ENCODE measurements around the gene USP15. TPM values are rescaled to one million over a fixed set of nuclear protein-coding genes. Genes with fewer than 3 reads are reported as not detected.

The USP15 gene
- total RNA-seq = 100 to 1,000 TPM in 4 of 5 donors, 10 to 100 TPM in 1; 21.4 to 220 (median 119) TPM
- 10 to 100 TPM; 16.6 to 36.5 (median 18.7) TPM for polyA plus RNA-seq
- long read RNA-seq, donor 1, partial matches to known transcripts = 0 of 3 reads
- long read RNA-seq, donor 1, other reads (novel, unspliced or antisense) = 0 of 3 reads
- long read RNA-seq, donor 2, full-length matches to known transcripts = 2 of 2 reads
- long read RNA-seq, donor 2, partial matches to known transcripts = 0 of 2 reads
- long read RNA-seq, donor 2, other reads (novel, unspliced or antisense) = 0 of 2 reads
- long read RNA-seq, donor 3, full-length matches to known transcripts = 7 of 7 reads
- long read RNA-seq, donor 3, partial matches to known transcripts = 0 of 7 reads
- long read RNA-seq, donor 3, other reads (novel, unspliced or antisense) = 0 of 7 reads
- long read RNA-seq, donor 4, partial matches to known transcripts = 0 of 1 reads
- long read RNA-seq, donor 4, other reads (novel, unspliced or antisense) = 0 of 1 reads
- long read RNA-seq, donor 5, partial matches to known transcripts = 0 of 4 reads
- long read RNA-seq, donor 5, other reads (novel, unspliced or antisense) = 0 of 4 reads
- long read RNA-seq, donor 6, full-length matches to known transcripts = 11 of 11 reads
- long read RNA-seq, donor 6, partial matches to known transcripts = 0 of 11 reads
- long read RNA-seq, donor 6, other reads (novel, unspliced or antisense) = 0 of 11 reads
- long read RNA-seq, donor 7, full-length matches to known transcripts = 8 of 8 reads
- long read RNA-seq, donor 7, partial matches to known transcripts = 0 of 8 reads
- long read RNA-seq, donor 7, other reads (novel, unspliced or antisense) = 0 of 8 reads
- long read RNA-seq, donor 8, full-length matches to known transcripts = 7 of 7 reads
- long read RNA-seq, donor 8, partial matches to known transcripts = 0 of 7 reads
- long read RNA-seq, donor 8, other reads (novel, unspliced or antisense) = 0 of 7 reads
- long read RNA-seq, donor 9, partial matches to known transcripts = 0 of 6 reads
- long read RNA-seq, donor 9, other reads (novel, unspliced or antisense) = 0 of 6 reads
- long read RNA-seq, donor 10, full-length matches to known transcripts = 7 of 7 reads
- long read RNA-seq, donor 10, partial matches to known transcripts = 0 of 7 reads
- long read RNA-seq, donor 10, other reads (novel, unspliced or antisense) = 0 of 7 reads

DNA sequence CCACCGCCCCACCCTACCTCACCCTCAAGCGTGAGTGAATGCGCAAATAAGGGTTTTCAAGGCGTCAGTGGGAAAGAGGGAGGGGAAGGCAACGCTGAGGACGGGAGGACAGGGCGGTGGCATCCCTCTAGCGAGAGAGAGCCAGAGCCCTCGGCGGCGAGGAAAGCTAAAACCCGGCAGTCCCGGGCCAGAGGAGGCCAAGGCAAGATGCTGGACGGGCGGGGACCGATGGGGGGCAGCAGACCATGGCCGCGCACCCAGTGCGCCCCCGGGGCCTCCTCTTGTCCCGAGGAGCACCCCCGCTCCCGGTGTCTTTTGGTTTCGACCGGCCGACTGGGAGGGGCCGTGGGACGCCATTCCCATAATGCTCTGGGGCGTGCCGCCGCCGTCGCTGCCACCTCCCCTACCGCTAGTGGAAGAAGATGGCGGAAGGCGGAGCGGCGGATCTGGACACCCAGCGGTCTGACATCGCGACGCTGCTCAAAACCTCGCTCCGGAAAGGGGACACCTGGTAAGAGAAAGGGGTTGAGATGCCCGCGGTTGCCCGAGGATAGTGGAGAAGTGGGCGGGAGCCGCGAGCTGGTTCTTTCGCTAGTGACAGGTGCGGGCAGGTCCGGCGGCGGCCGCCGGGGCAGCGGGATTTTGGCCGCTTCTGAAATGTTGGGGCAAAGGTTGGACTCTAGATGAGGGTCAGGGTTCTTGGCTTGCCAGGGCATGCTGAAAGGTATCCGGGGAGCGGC is at the start of gene USP15:
Gene USP15 (plus strand): TSS at position 412 of the 740 bp plus-strand sequence. CDS start 11 bp downstream, at position 423.
- Histone ChIP-seq H3K27me3 (no peaks in the 10 kb centered on the region), H3K36me3 (no peaks in the 10 kb centered on the region), H3K27ac (peak within 1 kb of the TSS; percentile 91 to 98 (median 96)), H3K9me3 (no peaks in the 10 kb centered on the region), H3K4me1 (peaks cover 16 to 68% (median 48%) of the 10 kb centered on the region in 4 donors), H3K4me3 (peak within 1 kb of the TSS; percentile 89 to 96 (median 94))
- peak; percentile 88 to 92 (median 91) for TF ChIP-seq POLR2AphosphoS5 (IDR thresholded peaks at IDR 0.05)
- TF ChIP-seq, protein P1, sequence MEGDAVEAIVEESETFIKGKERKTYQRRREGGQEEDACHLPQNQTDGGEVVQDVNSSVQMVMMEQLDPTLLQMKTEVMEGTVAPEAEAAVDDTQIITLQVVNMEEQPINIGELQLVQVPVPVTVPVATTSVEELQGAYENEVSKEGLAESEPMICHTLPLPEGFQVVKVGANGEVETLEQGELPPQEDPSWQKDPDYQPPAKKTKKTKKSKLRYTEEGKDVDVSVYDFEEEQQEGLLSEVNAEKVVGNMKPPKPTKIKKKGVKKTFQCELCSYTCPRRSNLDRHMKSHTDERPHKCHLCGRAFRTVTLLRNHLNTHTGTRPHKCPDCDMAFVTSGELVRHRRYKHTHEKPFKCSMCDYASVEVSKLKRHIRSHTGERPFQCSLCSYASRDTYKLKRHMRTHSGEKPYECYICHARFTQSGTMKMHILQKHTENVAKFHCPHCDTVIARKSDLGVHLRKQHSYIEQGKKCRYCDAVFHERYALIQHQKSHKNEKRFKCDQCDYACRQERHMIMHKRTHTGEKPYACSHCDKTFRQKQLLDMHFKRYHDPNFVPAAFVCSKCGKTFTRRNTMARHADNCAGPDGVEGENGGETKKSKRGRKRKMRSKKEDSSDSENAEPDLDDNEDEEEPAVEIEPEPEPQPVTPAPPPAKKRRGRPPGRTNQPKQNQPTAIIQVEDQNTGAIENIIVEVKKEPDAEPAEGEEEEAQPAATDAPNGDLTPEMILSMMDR (IDR thresholded peaks at IDR 0.05) = peak in 4 of 7 experiments; percentile 47 to 69 (median 58)
- TF ChIP-seq POLR2A (IDR thresholded peaks at IDR 0.05) = peak in 2 of 4 donors; percentile 29 to 39
- TF ChIP-seq EP300 (IDR thresholded peaks at IDR 0.05) = no peak
- intact Hi-C loops (cut with DNase I; ENCODE audit: low total_unique reads) = no loop called here
- WGBS, 5 donors = 0 to 1% (median 0%) methylated on average over 48 to 61 of the region's 61 CpGs
- DNase-seq = peak; percentile 97 to 99

DNA sequence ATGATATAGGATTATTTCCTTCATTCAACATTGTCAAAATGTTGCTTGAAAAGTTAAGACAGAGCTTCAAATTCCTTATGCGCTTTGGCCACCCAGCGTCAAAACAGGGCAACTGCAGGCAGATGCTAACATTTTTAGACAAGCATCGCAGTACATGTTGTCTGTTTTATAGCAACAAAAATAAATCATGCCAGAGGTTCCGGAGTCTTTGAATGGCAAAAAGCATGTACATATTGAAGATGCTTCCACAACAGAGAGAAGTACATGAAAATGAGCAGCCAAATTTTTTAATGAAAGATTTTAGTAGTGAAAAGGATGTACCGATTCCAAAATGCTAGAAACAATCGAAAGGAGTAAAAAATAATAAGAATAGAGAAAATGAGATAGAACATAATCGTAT is 49.8 kb upstream of the USP15 start:
- no peaks in the 10 kb centered on the region for H3K36me3 ChIP-seq
- no peaks in the 10 kb centered on the region for H3K27me3 ChIP-seq
- intact Hi-C loops (cut with DNase I; ENCODE audit: low total_unique reads) = no loop called here
- peaks cover 0 to 3% (median 0%) of the 10 kb centered on the region in 4 donors for H3K4me1 ChIP-seq
- no peaks in the 10 kb centered on the region for H3K9me3 ChIP-seq
- TF ChIP-seq, protein P1 (IDR thresholded peaks at IDR 0.05) = peak in 5 of 7 experiments; percentile 18 to 80 (median 78)
- TF ChIP-seq EP300 (IDR thresholded peaks at IDR 0.05) (no peak), POLR2AphosphoS5 (IDR thresholded peaks at IDR 0.05) (no peak), POLR2A (IDR thresholded peaks at IDR 0.05) (no peak)
- 25 to 31% (median 30%) methylated on average over 7 of the region's 7 CpGs for WGBS, 5 donors
- H3K27ac ChIP-seq = no peak overlapping the region
- no peak overlapping the region for H3K4me3 ChIP-seq
- DNase-seq = peak; percentile 33 to 60

DNA sequence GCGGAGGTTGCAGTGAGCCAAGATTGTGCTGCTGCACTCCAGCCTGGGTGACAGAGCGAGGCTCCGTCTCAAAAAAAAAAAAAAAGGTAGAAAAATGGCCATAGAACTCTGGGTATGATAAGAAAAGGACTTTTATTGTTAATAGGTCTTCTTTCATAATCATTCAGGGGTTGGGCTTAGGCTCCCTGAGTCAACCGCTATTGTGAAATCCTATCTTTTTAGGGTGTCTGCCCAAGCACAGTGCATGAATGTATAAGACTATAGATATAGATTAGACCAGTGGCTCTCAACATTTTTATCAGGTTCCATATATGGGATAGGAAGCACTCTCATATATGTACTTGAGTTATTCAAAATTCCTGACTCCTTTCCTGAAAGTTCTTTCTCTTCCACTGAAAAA is 48.7 kb upstream of the USP15 start:
- H3K27ac ChIP-seq = no peak overlapping the region
- H3K4me3 ChIP-seq = no peak overlapping the region
- peaks cover 0 to 3% (median 0%) of the 10 kb centered on the region in 4 donors for H3K4me1 ChIP-seq
- no peaks in the 10 kb centered on the region for H3K9me3 ChIP-seq
- no peak for DNase-seq
- no peaks in the 10 kb centered on the region for H3K27me3 ChIP-seq
- TF ChIP-seq, protein P1 (IDR thresholded peaks at IDR 0.05) = no peak
- TF ChIP-seq POLR2AphosphoS5 (IDR thresholded peaks at IDR 0.05) = no peak
- no peak for TF ChIP-seq POLR2A (IDR thresholded peaks at IDR 0.05)
- TF ChIP-seq EP300 (IDR thresholded peaks at IDR 0.05) = no peak
- WGBS, 5 donors = 76 to 86% (median 78%) methylated on average over 4 of the region's 4 CpGs
- intact Hi-C loops (cut with DNase I; ENCODE audit: low total_unique reads) = no loop called here
- H3K36me3 ChIP-seq = no peaks in the 10 kb centered on the region

Measured in stomach (tissue), 19 donors.